ENCODE measurements around the gene USP13. TPM values are rescaled to one million over a fixed set of nuclear protein-coding genes. Genes with fewer than 3 reads are reported as not detected.

The USP13 gene
- total RNA-seq, 4 donors from 2014 or later: 9.6 to 37.5 (median 17.2) TPM

GRCh38 chr3:179731544-179731943 is 78.7 kb downstream of the USP13 start:
- no peak for TF ChIP-seq CTCF (IDR thresholded peaks at IDR 0.05)
- no peak for DNase-seq (ENCODE audit: low spot score)
- no peak for ATAC-seq (ENCODE audit: low FRiP score)

- DNase-seq (ENCODE audit: low spot score) (no peak), ATAC-seq (ENCODE audit: low FRiP score) (no peak)
- TF ChIP-seq CTCF (IDR thresholded peaks at IDR 0.05): no peak
Measured at GRCh38 chr3:179732661-179733348, 80.0 kb downstream of the USP13 start.

GRCh38 chr3:179733797-179734196 is 81.0 kb downstream of the USP13 start:
- no peak for ATAC-seq (ENCODE audit: low FRiP score)
- DNase-seq (ENCODE audit: low spot score): no peak
- no peak for TF ChIP-seq CTCF (IDR thresholded peaks at IDR 0.05)

GRCh38 chr3:179734497-179735281 is 81.8 kb downstream of the USP13 start:
- ATAC-seq (ENCODE audit: low FRiP score): no peak
- no peak for TF ChIP-seq CTCF (IDR thresholded peaks at IDR 0.05)

GRCh38 chr3:179735321-179735720 is 82.5 kb downstream of the USP13 start:
- no peak for DNase-seq (ENCODE audit: low spot score)
- no peak for TF ChIP-seq CTCF (IDR thresholded peaks at IDR 0.05)

More at GRCh38 chr3:179734497-179735281, 81.8 kb downstream of the USP13 start:
- no peak for DNase-seq (ENCODE audit: low spot score)

GRCh38 chr3:179738998-179739397 is 86.2 kb downstream of the USP13 start:
- TF ChIP-seq CTCF (IDR thresholded peaks at IDR 0.05): no peak
- ATAC-seq (ENCODE audit: low FRiP score) (no peak), DNase-seq (ENCODE audit: low spot score) (no peak)

More at GRCh38 chr3:179735321-179735720, 82.5 kb downstream of the USP13 start:
- ATAC-seq (ENCODE audit: low FRiP score): no peak
